Endothelial cell of umbilical vein (primary cell): ENCODE measurements around the gene ABLIM1. TPM values are rescaled to one million over a fixed set of nuclear protein-coding genes. Genes with fewer than 3 reads are reported as not detected.

ENCODE experiments used
- BruUV-seq: library from RNA; stranded (reverse); fragments of 400-500 nt; replicated peaks from 2 replicates; lab custom pipeline; 2021; lab: Mats Ljungman, UMichigan
- CTCF ChIA-PET: fragments of 300-600, 350-600 bp; sonication (Branson Sonifier 250); formaldehyde crosslinking; loops from one replicate; lab custom pipeline; 2021; ENCODE audit warnings: antibody characterized with exemption, inconsistent platforms; lab: Charles Lee
- POLR2A ChIA-PET: fragments of 300-600, 350-600 bp; sonication (Branson Sonifier 250); formaldehyde crosslinking; loops from one replicate; lab custom pipeline; 2021; ENCODE audit warnings: antibody characterized with exemption, inconsistent platforms; lab: Charles Lee
- DNase-seq: peaks from one replicate; pipeline ENCODE4 v3.0.0-alpha.2; 2011; ENCODE audit warnings: low read depth, low spot score
- FAIRE-seq: peaks from 2 replicates; lab custom pipeline; 2011; peaks lifted over from hg19 to GRCh38; lab: Jason Lieb, UNC
- H2AFZ ChIP-seq: 2 replicates; pipeline ENCODE4 v1.6.0; 2012; ENCODE audit warnings: low read depth, low read length, control low read depth, inconsistent platforms
- H3K27ac ChIP-seq: 2 replicates; pipeline ENCODE4 v1.5.1; 2011; ENCODE audit warnings: low read depth, mild to moderate bottlenecking, control low read depth, low read length, moderate library complexity; ENCODE audit not compliant: insufficient read depth
- H3K27me3 ChIP-seq, 2 experiments: 2 replicates each; pipeline versions ENCODE4 v1.6.0 to v1.6.1; 2011; ENCODE audit warnings: low read length in 2 of 2, mixed read lengths in 1 of 2; ENCODE audit not compliant: control insufficient read depth in 2 of 2, insufficient read depth in 2 of 2
- H3K36me3 ChIP-seq, 2 experiments: 2 replicates in 1 of 2; 3 replicates in 1 of 2; pipeline ENCODE4 v1.5.1; 2011; ENCODE audit warnings: low read length in 2 of 2, mild to moderate bottlenecking in 1 of 2, moderate library complexity in 1 of 2; ENCODE audit not compliant: control insufficient read depth in 2 of 2, insufficient read depth in 2 of 2; ENCODE audit errors: extremely low read depth in 1 of 2
- H3K4me1 ChIP-seq: 3 replicates; pipeline ENCODE4 v1.5.1; 2011; ENCODE audit warnings: mild to moderate bottlenecking, low read length; ENCODE audit not compliant: control insufficient read depth, insufficient read depth; ENCODE audit errors: extremely low read depth
- H3K4me2 ChIP-seq: 2 replicates; pipeline ENCODE4 v1.6.1; 2011; ENCODE audit warnings: low read length, control low read depth, mixed read lengths; ENCODE audit not compliant: insufficient read depth
- H3K4me3 ChIP-seq, 3 experiments: fragments of 200-600 bp in 1 of 3; sonication (generic), shearing (Covaris generic) in 1 of 3; replicated peaks in 1 of 3; 2 replicates each; pipeline ENCODE4 v1.5.1; 2011 to 2016; ENCODE audit warnings: control low read depth in 3 of 3, low read length in 3 of 3, mild to moderate bottlenecking in 2 of 3, inconsistent platforms in 1 of 3, low read depth in 1 of 3, moderate library complexity in 1 of 3; ENCODE audit not compliant: insufficient read depth in 1 of 3
- H3K79me2 ChIP-seq: 2 replicates; pipeline ENCODE4 v1.6.0; 2012; ENCODE audit warnings: low read length, inconsistent platforms; ENCODE audit not compliant: control insufficient read depth, insufficient read depth
- H3K9ac ChIP-seq: replicated peaks from 2 replicates; pipeline ENCODE3; 2011; ENCODE audit warnings: low read length, control low read depth; ENCODE audit not compliant: insufficient read depth; ENCODE audit errors: extremely low read depth
- H3K9me1 ChIP-seq: replicated peaks from 3 replicates; pipeline ENCODE4 v1.6.0; 2011; ENCODE audit warnings: mild to moderate bottlenecking, low read length; ENCODE audit not compliant: control insufficient read depth, insufficient read depth; ENCODE audit errors: extremely low read depth
- H3K9me3 ChIP-seq: replicated peaks from 2 replicates; pipeline ENCODE4 v1.5.1; 2012; ENCODE audit warnings: low read length, inconsistent platforms; ENCODE audit not compliant: control insufficient read depth, insufficient read depth
- H4K20me1 ChIP-seq: replicated peaks from 2 replicates; pipeline ENCODE3; 2011; ENCODE audit warnings: mild to moderate bottlenecking, low read length; ENCODE audit not compliant: control insufficient read depth, insufficient read depth; ENCODE audit errors: extremely low read depth
- CTCF ChIP-seq, 2 donors: IDR thresholded peaks; 1 replicate in 1 of 2; 2 replicates in 1 of 2; pipeline ENCODE4 v1.5.1; 2011; ENCODE audit warnings: low read length in 2 of 2, mild to moderate bottlenecking in 2 of 2, moderate library complexity in 2 of 2, control low read depth in 1 of 2, inconsistent platforms in 1 of 2, low read depth in 1 of 2; ENCODE audit not compliant: insufficient read depth in 1 of 2; ENCODE audit errors: extremely low read depth in 1 of 2
- EZH2 ChIP-seq: IDR thresholded peaks from 2 replicates; pipeline ENCODE4 v1.6.1; 2012; ENCODE audit warnings: borderline replicate concordance, low read depth, mild to moderate bottlenecking, moderate library complexity, low read length, inconsistent platforms; ENCODE audit not compliant: severe bottlenecking
- FOS ChIP-seq: IDR thresholded peaks from 2 replicates; pipeline ENCODE4 v1.6.1; 2011; ENCODE audit warnings: mild to moderate bottlenecking, low read length, moderate library complexity, borderline replicate concordance; ENCODE audit not compliant: insufficient read depth
- GATA2 ChIP-seq: IDR thresholded peaks from 2 replicates; pipeline ENCODE4 v1.7.0; 2011; ENCODE audit warnings: low read depth, mild to moderate bottlenecking, moderate library complexity, mixed read lengths, low read length; ENCODE audit not compliant: insufficient read length, insufficient read depth
- JUN ChIP-seq: IDR thresholded peaks from 2 replicates; pipeline ENCODE4 v1.6.1; 2011; ENCODE audit warnings: borderline replicate concordance, low read depth; ENCODE audit not compliant: insufficient read length, insufficient read depth
- MAX ChIP-seq: IDR thresholded peaks from 2 replicates; pipeline ENCODE4 v1.6.1; 2011; ENCODE audit not compliant: insufficient read depth, insufficient read length
- MYC ChIP-seq: IDR thresholded peaks from one replicate; pipeline ENCODE4 v1.6.1; 2011; ENCODE audit warnings: mild to moderate bottlenecking, low read depth, low read length
- POLR2A ChIP-seq: IDR thresholded peaks from 2 replicates; pipeline ENCODE4 v1.6.1; 2012; ENCODE audit warnings: low read depth, mild to moderate bottlenecking, control low read depth, low read length
- POLR2AphosphoS5 ChIP-seq: IDR thresholded peaks from 2 replicates; pipeline ENCODE4 v1.6.1; 2012; ENCODE audit warnings: low read depth, mild to moderate bottlenecking, control low read depth, low read length, moderate library complexity; ENCODE audit not compliant: insufficient read depth
- dilution Hi-C: fragments of 300-500 bp; cut with MboI; formaldehyde crosslinking; loops from one replicate; pipeline ENCODE4 v1.15.0; 2019; ENCODE audit warnings: low sequenced_read_pairs; ENCODE audit not compliant: extremely low pct_ligation_motif_present
- intact Hi-C: fragments of 100-400 bp; cut with micrococcal nuclease; formaldehyde crosslinking; loops from one replicate; pipeline ENCODE4 v1.10.0; 2022
- polyA plus RNA-seq, 4 experiments: library from polyadenylated mRNA; depleted of rRNA in 3 of 4; stranded (reverse) in 3 of 4; unstranded in 1 of 4; fragments of >200 nt; gene quantifications; 2 replicates each; pipeline versions ENCODE4 v1.2.1 to v1.2.3, GENCODE V29; 2011 to 2012; ENCODE audit warnings: missing spikeins in 1 of 4
- total RNA-seq: library from RNA; stranded (reverse); gene quantifications from 2 replicates; pipeline ENCODE4 v1.2.3, GENCODE V29; 2021

The ABLIM1 gene
- total and polyA plus RNA-seq, 2 donors (not counting 3 experiments of a cell fraction or from before 2014, with no cell fraction given): 128 to 235 TPM

GRCh38 chr10:114618722-114619121 lies 39.4 kb downstream of the ABLIM1 start:
- H2AFZ ChIP-seq: no peak overlapping the region
- H3K27me3 ChIP-seq: no peaks in the 10 kb centered on the region
- no peaks in the 10 kb centered on the region for H3K9me1 ChIP-seq
- intact Hi-C loops: no loop called here
- no peaks in the 10 kb centered on the region for H4K20me1 ChIP-seq
- BruUV-seq: no TSS peak
- H3K9ac ChIP-seq: no peak overlapping the region
- FAIRE-seq (no peak), DNase-seq (no peak)
- dilution Hi-C loops: no loop called here
- no peak overlapping the region for H3K27ac ChIP-seq
- no peak overlapping the region for H3K4me2 ChIP-seq
- H3K79me2 ChIP-seq: no peaks in the 10 kb centered on the region
- ChIA-PET CTCF (interaction anchor here (0.6 kb wide), 1 partner anchor 79 kb away, joined by 3 read pairs; no protein-coding TSS in a partner anchor), POLR2A (no interaction called here)
- H3K36me3 ChIP-seq: no peaks in the 10 kb centered on the region
- no peak for TF ChIP-seq EZH2
- no peak for TF ChIP-seq GATA2
- TF ChIP-seq FOS: no peak
- TF ChIP-seq JUN: no peak
- TF ChIP-seq POLR2AphosphoS5: no peak
- no peak for TF ChIP-seq MAX
- no peak for TF ChIP-seq CTCF (IDR thresholded peaks at IDR 0.05; ENCODE audit: extremely low read depth in 1 of 2, insufficient read depth in 1 of 2, low read depth in 1 of 2, low read length in 2 of 2)
- no peak for TF ChIP-seq MYC
- no peak for TF ChIP-seq POLR2A
- no peaks in the 10 kb centered on the region for H3K9me3 ChIP-seq
- H3K4me1 ChIP-seq: peaks cover 7% of the 10 kb centered on the region
- H3K4me3 ChIP-seq: no peak overlapping the region
